Breast epithelium (tissue), 4 donors: ENCODE data around the gene MYH9. TPM values are rescaled to one million over a fixed set of nuclear protein-coding genes. Genes with fewer than 3 reads are reported as not detected.

Source experiments
- DNase-seq, 2 donors: peaks; one replicate each; pipeline ENCODE4 v3.0.0-alpha.2; 2019; ENCODE audit warnings: low spot score in 2 of 2
- H3K27ac ChIP-seq, 2 donors: fragments of 200-600 bp; sonication (generic) in 1 of 2; one replicate each; pipeline ENCODE4 v1.5.1; 2016 to 2019; ENCODE audit warnings: mild to moderate bottlenecking in 1 of 2
- H3K27me3 ChIP-seq, 2 donors: fragments of 200-600 bp; sonication (generic) in 1 of 2; one replicate each; pipeline versions ENCODE4 v1.5.1 to v1.6.0; 2017 to 2019; ENCODE audit warnings: control low read depth in 1 of 2, mild to moderate bottlenecking in 1 of 2
- H3K36me3 ChIP-seq: fragments of 200-600 bp; one replicate; pipeline ENCODE4 v1.5.1; 2019
- H3K4me1 ChIP-seq, 2 donors: fragments of 200-600 bp; sonication (generic); one replicate each; pipeline ENCODE4 v1.5.1; 2016 to 2019; ENCODE audit warnings: control low read depth in 1 of 2
- H3K4me3 ChIP-seq, 3 donors: fragments of 200-600 bp; sonication (generic); 1 replicate in 2 of 3; 2 replicates in 1 of 3; pipeline ENCODE4 v1.5.1; 2016 to 2019; ENCODE audit warnings: mild to moderate bottlenecking in 3 of 3, moderate library complexity in 2 of 3
- H3K9me3 ChIP-seq, 2 donors: fragments of 200-600 bp; sonication (generic) in 1 of 2; one replicate each; pipeline ENCODE4 v1.5.1; 2016 to 2019; ENCODE audit warnings: control low read depth in 1 of 2
- CTCF ChIP-seq, 3 donors: fragments of 450-650 bp; IDR thresholded peaks; one replicate each; pipeline ENCODE4 v1.5.1; 2016 to 2017; ENCODE audit warnings: antibody characterized with exemption in 3 of 3, mild to moderate bottlenecking in 3 of 3, moderate library complexity in 3 of 3
- POLR2A ChIP-seq: fragments of 450-650 bp; IDR thresholded peaks from one replicate; pipeline ENCODE4 v1.6.1; 2016; ENCODE audit warnings: antibody characterized with exemption, mild to moderate bottlenecking, moderate library complexity
- POLR2AphosphoS5 ChIP-seq, 3 donors: sonication (generic); formaldehyde crosslinking; IDR thresholded peaks; one replicate each; pipeline ENCODE4 v1.6.1; 2017; ENCODE audit warnings: antibody characterized with exemption in 3 of 3
- intact Hi-C: fragments of 100-400 bp; cut with DNase I; formaldehyde crosslinking; loops from one replicate; pipeline ENCODE4 v1.15.1; 2023; ENCODE audit warnings: low total_unique reads
- total RNA-seq, 3 donors: library from RNA; depleted of rRNA; stranded (reverse); fragments of >200 nt; gene quantifications; one replicate each; pipeline ENCODE4 v1.1.0, GENCODE V29; 2016

MYH9 gene
- total RNA-seq, 3 donors from 2014 or later: 169 to 392 (median 268) TPM

- intact Hi-C loops: no loop called here
- Histone ChIP-seq H3K9me3 (no peaks in the 10 kb centered on the region), H3K27ac (peak overlapping the region; percentile 92), H3K4me1 (peaks cover 48 to 71% of the 10 kb centered on the region in 2 donors), H3K36me3 (no peaks in the 10 kb centered on the region), H3K27me3 (no peaks in the 10 kb centered on the region), H3K4me3 (peak overlapping the region in 1 of 3 donors; percentile 17)
- TF ChIP-seq POLR2AphosphoS5 (IDR thresholded peaks at IDR 0.05) (no peak), CTCF (IDR thresholded peaks at IDR 0.05) (no peak), POLR2A (no peak)
- no peak for DNase-seq
Measured at GRCh38 chr22:36362075-36362474, 25.7 kb downstream of the MYH9 start.

- Histone ChIP-seq H3K4me3 (peak overlapping the region in 2 of 3 donors; percentile 9 to 49), H3K27me3 (no peaks in the 10 kb centered on the region), H3K9me3 (no peaks in the 10 kb centered on the region), H3K27ac (peak overlapping the region; percentile 92), H3K4me1 (peaks cover 48 to 70% of the 10 kb centered on the region in 2 donors), H3K36me3 (no peaks in the 10 kb centered on the region)
- TF ChIP-seq POLR2A (no peak), CTCF (IDR thresholded peaks at IDR 0.05) (no peak), POLR2AphosphoS5 (IDR thresholded peaks at IDR 0.05) (no peak)
- DNase-seq: no peak
- intact Hi-C loops: no loop called here
Measured at GRCh38 chr22:36360871-36361383, 26.8 kb downstream of the MYH9 start.

- H3K9me3 ChIP-seq: no peaks in the 10 kb centered on the region
- intact Hi-C loops: no loop called here
- peaks cover 49 to 70% of the 10 kb centered on the region in 2 donors for H3K4me1 ChIP-seq
- H3K4me3 ChIP-seq: no peak overlapping the region
- peak overlapping the region; percentile 88 to 92 for H3K27ac ChIP-seq
- no peaks in the 10 kb centered on the region for H3K27me3 ChIP-seq
- TF ChIP-seq POLR2AphosphoS5 (IDR thresholded peaks at IDR 0.05): no peak
- no peak for TF ChIP-seq CTCF (IDR thresholded peaks at IDR 0.05)
- TF ChIP-seq POLR2A: no peak
- H3K36me3 ChIP-seq: no peaks in the 10 kb centered on the region
- DNase-seq: no peak
Measured at GRCh38 chr22:36360011-36360410, 27.8 kb downstream of the MYH9 start.

- Histone ChIP-seq H3K36me3 (no peaks in the 10 kb centered on the region), H3K9me3 (no peaks in the 10 kb centered on the region), H3K27me3 (no peaks in the 10 kb centered on the region), H3K4me1 (peaks cover 52 to 67% of the 10 kb centered on the region in 2 donors), H3K27ac (peak overlapping the region; percentile 88 to 92), H3K4me3 (no peak overlapping the region)
- TF ChIP-seq POLR2A: no peak
- no peak for TF ChIP-seq POLR2AphosphoS5 (IDR thresholded peaks at IDR 0.05)
- TF ChIP-seq CTCF (IDR thresholded peaks at IDR 0.05): no peak
- intact Hi-C loops: no loop called here
- DNase-seq: no peak
Measured at GRCh38 chr22:36359470-36359996, 28.2 kb downstream of the MYH9 start.

GRCh38 chr22:36358533-36359469 lies 29.0 kb downstream of the MYH9 start:
- Histone ChIP-seq H3K4me3 (no peak overlapping the region), H3K36me3 (no peaks in the 10 kb centered on the region), H3K27me3 (no peaks in the 10 kb centered on the region), H3K9me3 (no peaks in the 10 kb centered on the region), H3K4me1 (peaks cover 55 to 66% of the 10 kb centered on the region in 2 donors), H3K27ac (peak overlapping the region; percentile 88 to 92)
- TF ChIP-seq CTCF (IDR thresholded peaks at IDR 0.05) (no peak), POLR2A (no peak), POLR2AphosphoS5 (IDR thresholded peaks at IDR 0.05) (no peak)
- no peak for DNase-seq
- intact Hi-C loops: no loop called here
